CD4-positive, alpha-beta T cell (primary cell): Measurements from ENCODE around the gene MAN1C1. TPM values are rescaled to one million over a fixed set of nuclear protein-coding genes. Genes with fewer than 3 reads are reported as not detected.
"Not testable (repeated sequence)": the region's sequence is repeated elsewhere in the genome, so short reads cannot be mapped to it uniquely, and the experiment has no call there.

Experiments
- ATAC-seq: fragments of 200-7000 bp; cut with Tn5 transposase; one replicate; pipeline ENCODE4 v1.10.0; 2022; ENCODE audit warnings: mild to moderate bottlenecking; ENCODE audit not compliant: poor library complexity
- CTCF ChIA-PET: fragments of 350-600 bp; sonication (Branson Sonifier 250); formaldehyde crosslinking; loops from one replicate; lab custom pipeline; 2021; ENCODE audit warnings: antibody characterized with exemption, inconsistent platforms; lab: Charles Lee
- POLR2A ChIA-PET: fragments of 350-600 bp; sonication (Branson Sonifier 250); formaldehyde crosslinking; loops from one replicate; lab custom pipeline; 2021; ENCODE audit warnings: antibody characterized with exemption, inconsistent platforms; lab: Charles Lee
- DNase-seq, 14 experiments: peaks; one replicate each; pipeline ENCODE4 v3.0.0-alpha.2; 2013 to 2020; ENCODE audit warnings: mixed read lengths in 2 of 14
- H3K27ac ChIP-seq, 2 donors: one replicate each; pipeline versions ENCODE4 v1.5.1 to v1.7.0; 2013; ENCODE audit warnings: low read length in 2 of 2, low read depth in 1 of 2, mild to moderate bottlenecking in 1 of 2
- H3K27me3 ChIP-seq, 2 experiments: 1 replicate in 1 of 2; 2 replicates in 1 of 2; pipeline versions ENCODE4 v1.6.1 to v1.7.0; 2013; ENCODE audit warnings: low read length in 2 of 2, control low read depth in 1 of 2, mild to moderate bottlenecking in 1 of 2, moderate library complexity in 1 of 2; ENCODE audit not compliant: insufficient read depth in 2 of 2, control insufficient read depth in 1 of 2
- H3K36me3 ChIP-seq: one replicate; pipeline ENCODE4 v1.6.1; 2013; ENCODE audit warnings: low read length, control low read depth; ENCODE audit not compliant: insufficient read depth
- H3K4me1 ChIP-seq: one replicate; pipeline ENCODE4 v1.6.1; 2013; ENCODE audit warnings: low read length, control low read depth; ENCODE audit not compliant: insufficient read depth
- H3K4me3 ChIP-seq: one replicate; pipeline ENCODE4 v1.5.1; 2013; ENCODE audit warnings: mild to moderate bottlenecking, low read length, moderate library complexity
- H3K9me3 ChIP-seq, 2 experiments: 1 replicate in 1 of 2; 2 replicates in 1 of 2; pipeline versions ENCODE4 v1.6.1 to v1.7.0; 2013; ENCODE audit warnings: low read length in 2 of 2, mild to moderate bottlenecking in 2 of 2, control low read depth in 1 of 2, moderate library complexity in 1 of 2; ENCODE audit not compliant: control insufficient read depth in 1 of 2, insufficient read depth in 1 of 2
- H3K27ac Mint-ChIP-seq: one replicate; pipeline ENCODE4 v1.8.0; 2020; ENCODE audit warnings: mixed read lengths
- H3K27me3 Mint-ChIP-seq: one replicate; pipeline ENCODE4 v1.8.0; 2021; ENCODE audit warnings: mixed read lengths
- H3K36me3 Mint-ChIP-seq: one replicate; pipeline ENCODE4 v1.8.0; 2021; ENCODE audit warnings: low read depth, mixed read lengths
- H3K4me1 Mint-ChIP-seq: one replicate; pipeline ENCODE4 v1.8.0; 2021; ENCODE audit warnings: low read depth, mixed read lengths
- H3K4me3 Mint-ChIP-seq: one replicate; pipeline ENCODE4 v1.8.0; 2020; ENCODE audit warnings: mild to moderate bottlenecking, mixed read lengths
- H3K9me3 Mint-ChIP-seq: one replicate; pipeline ENCODE4 v1.8.0; 2020; ENCODE audit warnings: mixed read lengths
- CTCF ChIP-seq: fragments of 200-600 bp; IDR thresholded peaks from one replicate; pipeline ENCODE4 v1.8.0; 2022; ENCODE audit warnings: antibody characterized with exemption, mild to moderate bottlenecking
- intact Hi-C, 2 experiments: fragments of 100-400 bp; cut with DNase I in 1 of 2; cut with micrococcal nuclease in 1 of 2; formaldehyde crosslinking; loops; one replicate each; pipeline versions ENCODE4 v1.15.1 to v1.9.0; 2023 to 2025; cut with DNase I, micrococcal nuclease
- total RNA-seq, 174 experiments: library from RNA in 2 of 174; stranded (reverse) in 2 of 174; gene quantifications; one replicate each; pipeline ENCODE4 v1.2.3 and lab custom pipeline; 2021 to 2026

MAN1C1 gene
- total RNA-seq, 2 experiments from 2014 or later, result 44.4 to 46.9 TPM

GRCh38 chr1:25695090-25695770 is 78.6 kb downstream of the MAN1C1 start:
- ChIA-PET CTCF (interaction anchor here (0.7 to 1.5 kb wide), 2 partner anchors 77 to 103 kb away, joined by 3 to 6 read pairs; no protein-coding TSS in a partner anchor), POLR2A (interaction anchor here (0.9 to 1.8 kb wide), 2 partner anchors 76 to 79 kb away, joined by 4 read pairs; no protein-coding TSS in a partner anchor)
- peaks cover 48% of the 10 kb centered on the region for H3K4me1 ChIP-seq
- peak overlapping the region; percentile 74 for H3K27ac Mint-ChIP-seq
- peaks cover 73% of the 10 kb centered on the region for H3K4me1 Mint-ChIP-seq
- no peaks in the 10 kb centered on the region for H3K9me3 Mint-ChIP-seq
- H3K4me3 ChIP-seq, result no peak overlapping the region
- H3K27me3 ChIP-seq, result no peaks in the 10 kb centered on the region
- no peak overlapping the region for H3K4me3 Mint-ChIP-seq
- no peaks in the 10 kb centered on the region for H3K9me3 ChIP-seq
- DNase-seq (no peak), ATAC-seq (no peak)
- no peaks in the 10 kb centered on the region for H3K27me3 Mint-ChIP-seq
- H3K36me3 ChIP-seq, result peaks cover 7% of the 10 kb centered on the region
- peaks cover 19% of the 10 kb centered on the region for H3K36me3 Mint-ChIP-seq
- intact Hi-C loops, result loop anchor here (5.0 kb wide), 3 partner anchors 73 to 1757 kb away; no protein-coding TSS in a partner anchor
- H3K27ac ChIP-seq, result peak overlapping the region in 1 of 2 donors; percentile 39
- no peak for TF ChIP-seq CTCF

- no peaks in the 10 kb centered on the region for H3K9me3 Mint-ChIP-seq
- CTCF ChIA-PET, result interaction anchor here (1.5 kb wide), 1 partner anchor 77 kb away, joined by 6 read pairs; no protein-coding TSS in a partner anchor
- Histone ChIP-seq H3K4me1 (peaks cover 44% of the 10 kb centered on the region), H3K36me3 (peaks cover 9% of the 10 kb centered on the region), H3K9me3 (no peaks in the 10 kb centered on the region), H3K27me3 (no peaks in the 10 kb centered on the region), H3K27ac (no peak overlapping the region), H3K4me3 (no peak overlapping the region)
- peaks cover 73% of the 10 kb centered on the region for H3K4me1 Mint-ChIP-seq
- ATAC-seq, result no peak
- POLR2A ChIA-PET, result no interaction called here
- peaks cover 25% of the 10 kb centered on the region for H3K36me3 Mint-ChIP-seq
- H3K27me3 Mint-ChIP-seq, result no peaks in the 10 kb centered on the region
- H3K27ac Mint-ChIP-seq, result peak overlapping the region; percentile 74
- H3K4me3 Mint-ChIP-seq, result peak overlapping the region; percentile 63
- intact Hi-C loops, result loop anchor here (5.0 kb wide), 3 partner anchors 74 to 1756 kb away; no protein-coding TSS in a partner anchor
- TF ChIP-seq CTCF, result no peak
- no peak for DNase-seq
Measured at GRCh38 chr1:25695771-25696311, 79.2 kb downstream of the MAN1C1 start.

DNA sequence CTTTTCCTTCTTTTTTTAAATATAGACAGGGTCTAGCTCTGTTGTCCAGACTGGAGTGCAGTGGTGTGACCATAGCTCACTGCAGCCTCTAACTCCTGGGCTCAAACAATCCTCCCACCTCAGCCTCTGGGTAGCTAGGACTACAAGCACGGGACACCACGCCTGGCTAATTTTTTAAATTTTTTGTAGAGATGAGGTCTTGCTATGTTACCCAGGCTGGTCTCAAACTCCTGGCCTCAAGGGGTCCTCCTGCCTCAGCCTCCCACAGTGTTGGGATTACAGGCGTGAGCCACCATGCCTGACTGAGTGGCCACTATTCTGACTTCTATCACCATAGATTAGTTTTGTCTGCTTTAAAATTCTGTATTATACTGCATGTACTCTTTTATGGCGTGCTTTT is 80.1 kb downstream of the MAN1C1 start:
- H3K27me3 ChIP-seq, H3K4me3 ChIP-seq, ATAC-seq, H3K27me3 Mint-ChIP-seq, H3K27ac ChIP-seq, H3K9me3 Mint-ChIP-seq, H3K9me3 ChIP-seq, H3K4me3 Mint-ChIP-seq, CTCF ChIA-PET: not testable (repeated sequence)
- Histone ChIP-seq H3K4me1 (peaks cover 50% of the 10 kb centered on the region), H3K36me3 (peaks cover 13% of the 10 kb centered on the region)
- H3K36me3 Mint-ChIP-seq, result peaks cover 22% of the 10 kb centered on the region
- peak overlapping the region; percentile 74 for H3K27ac Mint-ChIP-seq
- peaks cover 72% of the 10 kb centered on the region for H3K4me1 Mint-ChIP-seq
- POLR2A ChIA-PET, result interaction anchor here (1.2 to 3.4 kb wide), 3 partner anchors 77 to 88 kb away, joined by 3 to 18 read pairs (median 7); no protein-coding TSS in a partner anchor
- intact Hi-C loops, result loop anchor here (5.0 kb wide), 3 partner anchors 74 to 1756 kb away; no protein-coding TSS in a partner anchor
- DNase-seq, result peak in 1 of 14 experiments; percentile 8
